GM12878 (cell line): Measurements from ENCODE around the gene COPG2. TPM values are rescaled to one million over a fixed set of nuclear protein-coding genes. Genes with fewer than 3 reads are reported as not detected.

Experiments
- ATAC-seq: fragments of 200-7000 bp; cut with Tn5 transposase; 3 replicates; pipeline ENCODE4 v1.9.1; 2020; ENCODE audit warnings: mild to moderate bottlenecking, moderate library complexity
- BruUV-seq: library from RNA; stranded (reverse); fragments of 400-500 nt; replicated peaks from 2 replicates; lab custom pipeline; 2021; lab: Mats Ljungman, UMichigan
- CTCF ChIA-PET: fragments of 300-600 bp; sonication (Branson Sonifier 250); formaldehyde crosslinking; extraction: SDS; loops from one replicate; lab custom pipeline; 2021; ENCODE audit warnings: inconsistent platforms; lab: Yijun Ruan, JAX
- POLR2A ChIA-PET: fragments of 350-600 bp; formaldehyde crosslinking; extraction: SDS; loops from one replicate; lab custom pipeline; 2021; ENCODE audit warnings: inconsistent platforms; lab: Charles Lee
- RAD21 ChIA-PET: fragments of 300-600 bp; sonication (Branson Sonifier 250); formaldehyde crosslinking; loops from one replicate; lab custom pipeline; 2023; ENCODE audit warnings: antibody characterized with exemption; ENCODE audit not compliant: unreplicated experiment; lab: Charles Lee
- SMC1A ChIA-PET: fragments of 300-600 bp; sonication (Branson Sonifier 250); formaldehyde crosslinking; loops from one replicate; lab custom pipeline; 2023; ENCODE audit not compliant: unreplicated experiment, uncharacterized antibody; lab: Charles Lee
- DNase-seq: peaks from one replicate; pipeline ENCODE4 v3.0.0-alpha.2; 2011; ENCODE audit warnings: low read depth, low spot score
- FAIRE-seq: peaks from 3 replicates; lab custom pipeline; 2011; peaks lifted over from hg19 to GRCh38; lab: Jason Lieb, UNC
- H2AFZ ChIP-seq: 2 replicates; pipeline ENCODE4 v1.6.0; 2011; ENCODE audit warnings: low read depth, low read length, control low read depth; ENCODE audit not compliant: control insufficient read depth
- H3K27ac ChIP-seq: 2 replicates; pipeline ENCODE4 v1.5.1; 2011; ENCODE audit warnings: control low read depth; ENCODE audit not compliant: control insufficient read depth, insufficient read depth
- H3K27me3 ChIP-seq, 2 experiments: replicated peaks in 1 of 2; 2 replicates each; pipeline versions ENCODE4 v1.6.0 to v1.6.1; 2011; ENCODE audit warnings: low read length in 1 of 2; ENCODE audit not compliant: control insufficient read depth in 2 of 2, insufficient read depth in 2 of 2
- H3K36me3 ChIP-seq, 2 experiments: 2 replicates each; pipeline ENCODE4 v1.5.1; 2011; ENCODE audit warnings: low read length in 1 of 2; ENCODE audit not compliant: control insufficient read depth in 2 of 2, insufficient read depth in 2 of 2
- H3K4me1 ChIP-seq: 2 replicates; pipeline ENCODE4 v1.6.1; 2011; ENCODE audit warnings: mild to moderate bottlenecking, low read length, moderate library complexity, mixed read lengths; ENCODE audit not compliant: control insufficient read depth, insufficient read depth
- H3K4me2 ChIP-seq: 2 replicates; pipeline ENCODE4 v1.6.0; 2011; ENCODE audit warnings: control low read depth; ENCODE audit not compliant: control insufficient read depth, insufficient read depth
- H3K4me3 ChIP-seq: fragments of 200-600 bp; sonication (generic); 2 replicates; pipeline ENCODE4 v1.5.1; 2016
- H3K79me2 ChIP-seq: 2 replicates; pipeline ENCODE4 v1.6.0; 2011; ENCODE audit warnings: low read length; ENCODE audit not compliant: control insufficient read depth, insufficient read depth
- H3K9ac ChIP-seq: 2 replicates; pipeline ENCODE4 v1.8.0; 2011; ENCODE audit warnings: low read length, control low read depth, mixed read lengths; ENCODE audit not compliant: control insufficient read depth, insufficient read depth
- H3K9me3 ChIP-seq: replicated peaks from 3 replicates; pipeline ENCODE4 v1.5.1; 2011; ENCODE audit warnings: mild to moderate bottlenecking, low read length; ENCODE audit not compliant: control insufficient read depth, insufficient read depth
- H4K20me1 ChIP-seq: 2 replicates; pipeline ENCODE4 v1.6.0; 2011; ENCODE audit not compliant: control insufficient read depth, insufficient read depth
- ASH2L ChIP-seq: fragments of 300-600, 200-600 bp; sonication (generic); IDR thresholded peaks from 2 replicates; pipeline ENCODE4 v1.6.1; 2017; ENCODE audit warnings: low read depth, mild to moderate bottlenecking, borderline replicate concordance
- CBX5 ChIP-seq: sonication (generic); IDR thresholded peaks from 2 replicates; pipeline ENCODE4 v1.6.1; 2016; ENCODE audit warnings: low read depth, moderate library complexity, mild to moderate bottlenecking, inconsistent platforms
- CHD2 ChIP-seq: IDR thresholded peaks from 2 replicates; pipeline ENCODE4 v1.6.1; 2011; ENCODE audit warnings: low read depth, low read length, improper control_type of control experiment, borderline replicate concordance
- EP300 ChIP-seq, 2 experiments: fragments of 150-350 bp in 1 of 2; IDR thresholded peaks; 2 replicates each; pipeline ENCODE4 v1.6.1; 2011 to 2012; ENCODE audit warnings: low read depth in 2 of 2, low read length in 2 of 2, borderline replicate concordance in 1 of 2, improper control_type of control experiment in 1 of 2, inconsistent platforms in 1 of 2; ENCODE audit not compliant: control insufficient read depth in 1 of 2
- ESRRA ChIP-seq: IDR thresholded peaks from 2 replicates; pipeline ENCODE4 v1.6.1; 2012; ENCODE audit warnings: mild to moderate bottlenecking, low read length, improper control_type of control experiment
- FOXM1 ChIP-seq: IDR thresholded peaks from 2 replicates; pipeline ENCODE4 v1.6.1; 2012; ENCODE audit warnings: low read depth, mild to moderate bottlenecking, inconsistent platforms, low read length, moderate library complexity
- JUND ChIP-seq: IDR thresholded peaks from 2 replicates; pipeline ENCODE4 v1.6.1; 2012; ENCODE audit warnings: low read depth, mild to moderate bottlenecking, low read length, improper control_type of control experiment, moderate library complexity
- MLLT1 ChIP-seq: fragments of 450-650 bp; IDR thresholded peaks from 2 replicates; pipeline ENCODE4 v1.6.1; 2016; ENCODE audit warnings: mild to moderate bottlenecking
- MTA3 ChIP-seq: IDR thresholded peaks from 2 replicates; pipeline ENCODE4 v1.6.1; 2012; ENCODE audit warnings: low read length, inconsistent platforms, borderline replicate concordance
- SREBF1 ChIP-seq: IDR thresholded peaks from 2 replicates; pipeline ENCODE4 v1.6.1; 2012; ENCODE audit warnings: mild to moderate bottlenecking, low read length
- WGBS: methylation state at CpG from one replicate; pipeline ENCODE4 v1.1.6; 2016; ENCODE audit warnings: low lambda C conversion rate; ENCODE audit not compliant: insufficient replicate concordance, insufficient coverage; ENCODE audit errors: missing lambda C conversion rate; 5-methylcytosine and 5-hydroxymethylcytosine counted together
- in situ Hi-C: fragments of 300-500 bp; cut with MboI; formaldehyde crosslinking; loops from 9 replicates; pipeline ENCODE4 v1.14.3; 2018; ENCODE audit warnings: mixed read lengths
- intact Hi-C: fragments of 100-400 bp; cut with micrococcal nuclease; formaldehyde crosslinking; loops from one replicate; pipeline ENCODE4 v1.14.2; 2022; ENCODE audit not compliant: unreplicated experiment
- polyA plus RNA-seq, 11 experiments: library from polyadenylated mRNA; depleted of rRNA in 4 of 11; unstranded in 6 of 11; stranded (reverse) in 5 of 11; fragments of >200 nt; fragmentation: Nextera tagmentation in 4 of 11; fragmentation: Illumina TruSeq in 1 of 11; extraction: Ambion mirVana in 4 of 11; extraction: Trizol in 1 of 11; gene quantifications; 1 replicate in 1 of 11; 2 replicates in 10 of 11; pipeline versions ENCODE4 v1.2.1 to v1.2.3, GENCODE V29; 2011 to 2016; ENCODE audit warnings: inconsistent platforms in 2 of 11, missing spikeins in 2 of 11, low read depth in 1 of 11
- total RNA-seq, 4 experiments: library from RNA; depleted of rRNA in 3 of 4; stranded (reverse); fragments of >200 nt in 3 of 4; fragmentation: Illumina TruSeq in 1 of 4; extraction: Trizol in 1 of 4; gene quantifications; 2 replicates each; pipeline versions ENCODE4 v1.2.1 to v1.2.3, GENCODE V29; 2013 to 2021
- TF ChIP-seq, protein P1 (sequence below): IDR thresholded peaks from 2 replicates; pipeline ENCODE4 v1.6.1; 2012; ENCODE audit warnings: improper control_type of control experiment, low read depth, low read length; ENCODE audit not compliant: insufficient replicate concordance
- TF ChIP-seq, protein P2 (sequence below): fragments of 450-650 bp; conservative IDR thresholded peaks from 2 replicates; pipeline ENCODE4 v1.6.1; 2017; ENCODE audit warnings: mild to moderate bottlenecking, moderate library complexity
- TF ChIP-seq, protein P3 (sequence below): fragments of 450-650 bp; IDR thresholded peaks from 2 replicates; pipeline ENCODE4 v1.6.1; 2018; ENCODE audit warnings: borderline replicate concordance, mild to moderate bottlenecking; ENCODE audit not compliant: partially characterized antibody

The COPG2 gene
- total and polyA plus RNA-seq, 10 of the 15 experiments (the other 5 are each of a cell fraction or from before 2014, with no cell fraction given): 3.4 to 37.8 (median 16.7) TPM

- Histone ChIP-seq H3K4me2 (no peak overlapping the region), H3K4me1 (no peaks in the 10 kb centered on the region), H3K36me3 (no peaks in the 10 kb centered on the region), H4K20me1 (no peaks in the 10 kb centered on the region), H3K27ac (no peak overlapping the region), H2AFZ (no peak overlapping the region), H3K79me2 (no peaks in the 10 kb centered on the region), H3K9ac (no peak overlapping the region), H3K4me3 (no peak overlapping the region), H3K9me3 (peaks cover 2% of the 10 kb centered on the region; the same call in 2 of the 3 replicates), H3K27me3 (no peaks in the 10 kb centered on the region)
- POLR2A ChIA-PET: no interaction called here
- intact Hi-C loops: no loop called here
- SMC1A ChIA-PET: interaction anchor here (1.1 kb wide), 1 partner anchor 11 kb away, joined by 4 read pairs; no protein-coding TSS in a partner anchor
- FAIRE-seq: no peak
- ATAC-seq: no peak
- BruUV-seq: no TSS peak
- 48% methylated on average over 4 of the region's 4 CpGs for WGBS
- in situ Hi-C loops: no loop called here
- RAD21 ChIA-PET: no interaction called here
- CTCF ChIA-PET: no interaction called here
- no peak for DNase-seq
- TF ChIP-seq CHD2 (no peak), ESRRA (no peak), SREBF1 (no peak), JUND (no peak), CBX5 (no peak), EP300 (IDR thresholded peaks at IDR 0.05; ENCODE audit: borderline replicate concordance in 1 of 2, control insufficient read depth in 1 of 2, low read depth in 2 of 2, low read length in 2 of 2) (no peak), MTA3 (no peak), MLLT1 (no peak), FOXM1 (no peak), ASH2L (no peak)
- TF ChIP-seq, protein P1, sequence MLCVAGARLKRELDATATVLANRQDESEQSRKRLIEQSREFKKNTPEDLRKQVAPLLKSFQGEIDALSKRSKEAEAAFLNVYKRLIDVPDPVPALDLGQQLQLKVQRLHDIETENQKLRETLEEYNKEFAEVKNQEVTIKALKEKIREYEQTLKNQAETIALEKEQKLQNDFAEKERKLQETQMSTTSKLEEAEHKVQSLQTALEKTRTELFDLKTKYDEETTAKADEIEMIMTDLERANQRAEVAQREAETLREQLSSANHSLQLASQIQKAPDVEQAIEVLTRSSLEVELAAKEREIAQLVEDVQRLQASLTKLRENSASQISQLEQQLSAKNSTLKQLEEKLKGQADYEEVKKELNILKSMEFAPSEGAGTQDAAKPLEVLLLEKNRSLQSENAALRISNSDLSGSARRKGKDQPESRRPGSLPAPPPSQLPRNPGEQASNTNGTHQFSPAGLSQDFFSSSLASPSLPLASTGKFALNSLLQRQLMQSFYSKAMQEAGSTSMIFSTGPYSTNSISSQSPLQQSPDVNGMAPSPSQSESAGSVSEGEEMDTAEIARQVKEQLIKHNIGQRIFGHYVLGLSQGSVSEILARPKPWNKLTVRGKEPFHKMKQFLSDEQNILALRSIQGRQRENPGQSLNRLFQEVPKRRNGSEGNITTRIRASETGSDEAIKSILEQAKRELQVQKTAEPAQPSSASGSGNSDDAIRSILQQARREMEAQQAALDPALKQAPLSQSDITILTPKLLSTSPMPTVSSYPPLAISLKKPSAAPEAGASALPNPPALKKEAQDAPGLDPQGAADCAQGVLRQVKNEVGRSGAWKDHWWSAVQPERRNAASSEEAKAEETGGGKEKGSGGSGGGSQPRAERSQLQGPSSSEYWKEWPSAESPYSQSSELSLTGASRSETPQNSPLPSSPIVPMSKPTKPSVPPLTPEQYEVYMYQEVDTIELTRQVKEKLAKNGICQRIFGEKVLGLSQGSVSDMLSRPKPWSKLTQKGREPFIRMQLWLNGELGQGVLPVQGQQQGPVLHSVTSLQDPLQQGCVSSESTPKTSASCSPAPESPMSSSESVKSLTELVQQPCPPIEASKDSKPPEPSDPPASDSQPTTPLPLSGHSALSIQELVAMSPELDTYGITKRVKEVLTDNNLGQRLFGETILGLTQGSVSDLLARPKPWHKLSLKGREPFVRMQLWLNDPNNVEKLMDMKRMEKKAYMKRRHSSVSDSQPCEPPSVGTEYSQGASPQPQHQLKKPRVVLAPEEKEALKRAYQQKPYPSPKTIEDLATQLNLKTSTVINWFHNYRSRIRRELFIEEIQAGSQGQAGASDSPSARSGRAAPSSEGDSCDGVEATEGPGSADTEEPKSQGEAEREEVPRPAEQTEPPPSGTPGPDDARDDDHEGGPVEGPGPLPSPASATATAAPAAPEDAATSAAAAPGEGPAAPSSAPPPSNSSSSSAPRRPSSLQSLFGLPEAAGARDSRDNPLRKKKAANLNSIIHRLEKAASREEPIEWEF: no peak
- TF ChIP-seq, protein P2, sequence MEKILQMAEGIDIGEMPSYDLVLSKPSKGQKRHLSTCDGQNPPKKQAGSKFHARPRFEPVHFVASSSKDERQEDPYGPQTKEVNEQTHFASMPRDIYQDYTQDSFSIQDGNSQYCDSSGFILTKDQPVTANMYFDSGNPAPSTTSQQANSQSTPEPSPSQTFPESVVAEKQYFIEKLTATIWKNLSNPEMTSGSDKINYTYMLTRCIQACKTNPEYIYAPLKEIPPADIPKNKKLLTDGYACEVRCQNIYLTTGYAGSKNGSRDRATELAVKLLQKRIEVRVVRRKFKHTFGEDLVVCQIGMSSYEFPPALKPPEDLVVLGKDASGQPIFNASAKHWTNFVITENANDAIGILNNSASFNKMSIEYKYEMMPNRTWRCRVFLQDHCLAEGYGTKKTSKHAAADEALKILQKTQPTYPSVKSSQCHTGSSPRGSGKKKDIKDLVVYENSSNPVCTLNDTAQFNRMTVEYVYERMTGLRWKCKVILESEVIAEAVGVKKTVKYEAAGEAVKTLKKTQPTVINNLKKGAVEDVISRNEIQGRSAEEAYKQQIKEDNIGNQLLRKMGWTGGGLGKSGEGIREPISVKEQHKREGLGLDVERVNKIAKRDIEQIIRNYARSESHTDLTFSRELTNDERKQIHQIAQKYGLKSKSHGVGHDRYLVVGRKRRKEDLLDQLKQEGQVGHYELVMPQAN: no peak
- TF ChIP-seq, protein P3, sequence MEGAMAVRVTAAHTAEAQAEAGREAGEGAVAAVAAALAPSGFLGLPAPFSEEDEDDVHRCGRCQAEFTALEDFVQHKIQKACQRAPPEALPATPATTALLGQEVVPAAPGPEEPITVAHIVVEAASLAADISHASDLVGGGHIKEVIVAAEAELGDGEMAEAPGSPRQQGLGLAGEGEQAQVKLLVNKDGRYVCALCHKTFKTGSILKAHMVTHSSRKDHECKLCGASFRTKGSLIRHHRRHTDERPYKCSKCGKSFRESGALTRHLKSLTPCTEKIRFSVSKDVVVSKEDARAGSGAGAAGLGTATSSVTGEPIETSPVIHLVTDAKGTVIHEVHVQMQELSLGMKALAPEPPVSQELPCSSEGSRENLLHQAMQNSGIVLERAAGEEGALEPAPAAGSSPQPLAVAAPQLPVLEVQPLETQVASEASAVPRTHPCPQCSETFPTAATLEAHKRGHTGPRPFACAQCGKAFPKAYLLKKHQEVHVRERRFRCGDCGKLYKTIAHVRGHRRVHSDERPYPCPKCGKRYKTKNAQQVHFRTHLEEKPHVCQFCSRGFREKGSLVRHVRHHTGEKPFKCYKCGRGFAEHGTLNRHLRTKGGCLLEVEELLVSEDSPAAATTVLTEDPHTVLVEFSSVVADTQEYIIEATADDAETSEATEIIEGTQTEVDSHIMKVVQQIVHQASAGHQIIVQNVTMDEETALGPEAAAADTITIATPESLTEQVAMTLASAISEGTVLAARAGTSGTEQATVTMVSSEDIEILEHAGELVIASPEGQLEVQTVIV: no peak
These were observed 40.8 kb downstream of the COPG2 start for GRCh38 chr7:130627775-130628174.
